SJSA1 (cell line): ENCODE data around the gene GLIPR2. TPM values are rescaled to one million over a fixed set of nuclear protein-coding genes. Genes with fewer than 3 reads are reported as not detected.
A peak's percentile ranks its signal among the peaks of the same experiment; 100 is the strongest.
"Not testable (repeated sequence)": the region's sequence is repeated elsewhere in the genome, so short reads cannot be mapped to it uniquely, and the experiment has no call there.

Experiments used
- DNase-seq, 2 experiments: peaks; one replicate each; pipeline ENCODE4 v3.0.0-alpha.2; 2015 to 2020; ENCODE audit warnings: low spot score in 2 of 2, low read depth in 1 of 2
- H3K27ac ChIP-seq: fragments of 250-450 bp; sonication (Bioruptor Pico); 2 replicates; pipeline ENCODE4 v1.5.1; 2020; ENCODE audit warnings: mild to moderate bottlenecking, moderate library complexity
- H3K27me3 ChIP-seq: fragments of 250-450 bp; sonication (Bioruptor Pico); replicated peaks from 2 replicates; pipeline ENCODE4 v1.5.1; 2020; ENCODE audit warnings: mild to moderate bottlenecking, moderate library complexity
- H3K36me3 ChIP-seq: fragments of 250-450 bp; sonication (Bioruptor Pico); 2 replicates; pipeline ENCODE4 v1.5.1; 2020; ENCODE audit warnings: mild to moderate bottlenecking
- H3K4me1 ChIP-seq: fragments of 250-450 bp; sonication (Bioruptor Pico); replicated peaks from 2 replicates; pipeline ENCODE4 v1.6.1; 2021; ENCODE audit warnings: mild to moderate bottlenecking
- H3K4me3 ChIP-seq: fragments of 250-450 bp; sonication (Bioruptor Pico); 2 replicates; pipeline ENCODE4 v1.5.1; 2020; ENCODE audit warnings: mild to moderate bottlenecking
- H3K9me3 ChIP-seq: fragments of 250-450 bp; sonication (Bioruptor Pico); replicated peaks from 2 replicates; pipeline ENCODE4 v1.5.1; 2020; ENCODE audit warnings: mild to moderate bottlenecking
- total RNA-seq: library from RNA; depleted of rRNA; stranded (reverse); fragments of >200 nt; shearing (Covaris generic); gene quantifications from 2 replicates; pipeline ENCODE4 v1.2.3, GENCODE V29; 2014

The GLIPR2 gene
- total RNA-seq, 1 experiment from 2014 or later = 37.3 TPM

DNA sequence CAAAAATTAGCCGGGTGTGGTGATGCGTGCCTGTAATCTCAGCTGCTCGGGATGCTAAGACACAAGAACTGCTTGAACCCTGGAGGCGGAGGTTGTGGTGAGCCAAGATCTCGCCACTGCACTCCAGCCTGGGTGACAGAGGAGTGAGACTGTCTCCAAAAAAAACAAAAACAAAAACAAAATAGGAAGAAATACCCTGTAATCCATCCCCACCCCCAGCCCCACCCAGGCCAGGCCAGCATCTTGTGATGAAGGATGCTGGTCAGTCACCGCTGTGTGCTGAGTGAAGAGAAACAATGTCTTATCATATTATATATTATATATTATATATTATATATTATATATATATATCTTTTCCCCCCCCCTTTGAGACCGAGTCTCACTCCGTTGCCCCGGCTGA lies 17.2 kb downstream of the GLIPR2 start:
- Histone ChIP-seq H3K4me3 (no peak overlapping the region), H3K9me3 (no peaks in the 10 kb centered on the region), H3K27ac (no peak overlapping the region), H3K36me3 (peaks cover 6% of the 10 kb centered on the region; the same call in 1 of the 2 replicates), H3K4me1 (peaks cover 22% of the 10 kb centered on the region), H3K27me3 (no peaks in the 10 kb centered on the region)
- no peak for DNase-seq

DNA sequence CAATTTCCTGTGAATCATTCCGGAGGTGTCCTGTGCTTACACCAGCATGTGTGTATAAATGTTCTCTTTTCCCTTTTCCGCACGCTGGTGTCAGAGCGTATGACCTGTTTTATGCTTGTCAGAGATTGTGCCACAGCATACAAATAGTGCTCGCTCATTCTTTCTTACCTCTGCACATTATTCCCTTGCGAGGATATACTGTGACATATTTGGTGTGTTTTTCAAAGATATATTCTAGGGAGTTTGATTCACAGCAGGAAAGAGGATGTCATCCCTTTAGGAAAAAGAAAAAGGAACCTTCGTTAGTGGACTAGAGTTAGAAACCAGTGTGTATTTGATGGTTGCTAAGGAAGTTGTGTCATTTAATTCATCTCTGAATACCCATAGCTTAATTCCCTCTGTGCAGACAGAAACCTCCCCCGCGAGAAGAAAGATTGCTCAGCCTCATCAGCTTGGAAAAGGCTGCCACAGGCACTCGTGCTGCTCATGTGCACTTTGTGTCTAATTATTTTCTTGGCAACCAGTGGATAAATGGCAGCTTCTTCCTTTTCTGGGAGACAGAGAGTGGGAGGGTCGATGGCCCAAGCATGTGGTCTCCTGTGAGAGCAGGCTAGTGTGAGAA lies 17.9 kb downstream of the GLIPR2 start:
- no peak for DNase-seq
- H3K4me1 ChIP-seq = peaks cover 15% of the 10 kb centered on the region
- H3K4me3 ChIP-seq = no peak overlapping the region
- H3K36me3 ChIP-seq = 0 out of 2 replicates have a peak, but pooled peaks cover 3% of the 10 kb centered on the region
- H3K9me3 ChIP-seq = no peaks in the 10 kb centered on the region
- H3K27me3 ChIP-seq = no peaks in the 10 kb centered on the region
- no peak overlapping the region for H3K27ac ChIP-seq

DNA sequence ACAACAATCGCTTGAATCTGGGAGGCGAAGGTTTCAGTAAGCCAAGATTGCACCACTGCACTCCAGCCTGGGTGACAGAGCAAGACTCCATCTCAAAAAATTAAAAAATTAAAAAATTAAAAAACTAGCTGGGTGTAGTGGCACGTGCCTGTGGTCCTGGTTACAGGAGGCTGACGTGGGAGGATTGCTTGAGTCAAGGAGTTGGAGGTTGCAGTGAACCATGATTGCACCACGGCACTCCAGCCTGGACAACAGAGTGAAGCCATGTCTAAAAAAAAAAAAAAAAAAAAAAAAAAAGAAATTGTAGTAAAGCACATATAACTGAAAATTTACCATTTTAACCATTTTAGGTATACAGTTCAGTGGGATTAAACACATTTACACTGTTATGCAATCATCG lies 19.6 kb downstream of the GLIPR2 start:
- Histone ChIP-seq H3K4me3 (no peak overlapping the region), H3K27ac (no peak overlapping the region), H3K9me3 (no peaks in the 10 kb centered on the region), H3K36me3 (0 out of 2 replicates have a peak, but pooled peaks cover 3% of the 10 kb centered on the region), H3K4me1 (peaks cover 12% of the 10 kb centered on the region), H3K27me3 (no peaks in the 10 kb centered on the region)
- DNase-seq = no peak

DNA sequence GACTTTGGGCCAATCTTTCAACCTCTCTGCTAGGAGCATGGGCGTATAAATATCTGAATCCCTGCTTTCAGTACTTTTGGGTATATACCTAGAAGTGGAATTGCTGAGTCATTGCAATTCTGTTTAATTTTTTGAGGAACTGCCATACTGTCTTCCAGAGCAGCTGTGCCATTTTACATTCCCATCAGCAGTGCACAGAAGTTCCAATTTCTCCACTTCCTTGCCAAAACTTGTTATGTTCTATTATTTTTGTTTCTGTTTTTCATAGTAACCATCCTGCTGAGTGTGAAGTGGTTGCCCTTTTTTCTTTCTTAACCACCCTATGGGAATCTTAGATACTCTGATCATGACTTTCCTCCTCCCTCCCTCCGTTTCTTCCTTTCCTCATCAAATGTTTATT lies 21.6 kb downstream of the GLIPR2 start:
- 0 out of 2 replicates have a peak, but pooled peaks cover 3% of the 10 kb centered on the region for H3K36me3 ChIP-seq
- no peaks in the 10 kb centered on the region for H3K27me3 ChIP-seq
- H3K4me1 ChIP-seq = peaks cover 4% of the 10 kb centered on the region
- no peak overlapping the region for H3K27ac ChIP-seq
- no peak overlapping the region for H3K4me3 ChIP-seq
- DNase-seq = no peak
- no peaks in the 10 kb centered on the region for H3K9me3 ChIP-seq

DNA sequence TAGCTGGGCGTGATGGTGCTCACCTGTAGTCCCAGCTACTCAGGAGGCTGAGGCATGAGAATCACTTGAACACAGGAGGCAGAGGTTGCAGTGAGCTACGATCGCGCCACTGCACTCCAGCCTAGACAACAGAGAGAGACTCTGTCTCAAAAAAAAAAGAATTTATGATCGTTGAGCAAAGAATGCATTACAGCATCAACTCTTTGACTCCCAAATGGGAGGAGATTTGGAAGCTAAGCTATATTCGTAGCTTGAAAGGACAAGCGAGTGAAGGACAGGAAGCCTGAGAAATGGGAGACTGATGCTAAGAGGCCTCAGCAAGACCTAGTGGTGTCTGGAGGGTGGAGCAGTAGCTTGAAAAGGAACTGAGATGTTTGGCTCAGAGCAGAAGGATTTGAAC lies 22.4 kb downstream of the GLIPR2 start:
- DNase-seq = no peak
- peaks cover 12% of the 10 kb centered on the region for H3K4me1 ChIP-seq

DNA sequence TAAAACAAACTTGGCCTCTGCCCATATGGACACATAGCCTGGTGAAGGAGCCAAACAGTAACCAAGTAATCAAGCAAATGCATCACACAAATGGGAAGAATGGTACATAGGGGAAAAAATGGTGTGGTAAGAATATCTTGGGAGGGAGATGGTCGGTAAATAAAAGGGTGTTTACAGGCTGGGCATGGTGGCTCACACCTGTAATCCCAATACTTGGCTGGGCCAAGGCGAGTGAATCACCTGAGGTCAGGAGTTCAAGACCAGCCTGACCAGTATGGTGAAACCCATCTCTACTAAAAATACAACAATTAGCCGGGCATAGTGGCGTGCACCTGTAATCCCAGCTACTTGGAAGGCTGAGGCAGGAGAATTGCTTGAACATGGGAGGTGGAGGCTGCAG lies 23.0 kb downstream of the GLIPR2 start:
- H3K9me3 ChIP-seq, H3K4me3 ChIP-seq, DNase-seq, H3K27ac ChIP-seq, H3K36me3 ChIP-seq, H3K27me3 ChIP-seq: not testable (repeated sequence)
- H3K4me1 ChIP-seq = peaks cover 12% of the 10 kb centered on the region

More for the DNA sequence above, 22.4 kb downstream of the GLIPR2 start:
- Histone ChIP-seq H3K36me3 (0 out of 2 replicates have a peak, but pooled peaks cover 3% of the 10 kb centered on the region), H3K4me3 (no peak overlapping the region), H3K9me3 (no peaks in the 10 kb centered on the region), H3K27ac (no peak overlapping the region), H3K27me3 (no peaks in the 10 kb centered on the region)

DNA sequence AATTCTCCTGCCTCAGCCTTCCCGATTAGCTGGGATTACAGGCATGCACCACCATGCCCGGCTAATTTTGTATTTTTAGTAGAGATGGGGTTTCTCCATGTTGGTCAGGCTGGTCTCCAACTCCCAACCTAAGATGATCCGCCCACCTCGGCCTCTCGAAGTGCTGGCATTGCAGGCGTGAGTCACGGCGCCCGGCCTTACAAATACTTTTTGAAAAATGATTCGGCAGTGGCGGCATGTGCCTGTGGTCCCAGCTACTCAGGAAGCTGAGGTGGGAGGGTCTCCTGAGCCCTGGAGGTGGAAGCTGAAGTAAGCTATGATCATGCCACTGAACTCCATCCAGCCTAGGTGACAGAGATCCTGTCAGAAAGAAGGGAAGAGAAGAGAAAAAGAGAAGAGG lies 23.6 kb downstream of the GLIPR2 start:
- H3K27me3 ChIP-seq, H3K4me3 ChIP-seq, H3K27ac ChIP-seq, H3K36me3 ChIP-seq, H3K9me3 ChIP-seq, DNase-seq: not testable (repeated sequence)
- H3K4me1 ChIP-seq = peaks cover 13% of the 10 kb centered on the region

DNA sequence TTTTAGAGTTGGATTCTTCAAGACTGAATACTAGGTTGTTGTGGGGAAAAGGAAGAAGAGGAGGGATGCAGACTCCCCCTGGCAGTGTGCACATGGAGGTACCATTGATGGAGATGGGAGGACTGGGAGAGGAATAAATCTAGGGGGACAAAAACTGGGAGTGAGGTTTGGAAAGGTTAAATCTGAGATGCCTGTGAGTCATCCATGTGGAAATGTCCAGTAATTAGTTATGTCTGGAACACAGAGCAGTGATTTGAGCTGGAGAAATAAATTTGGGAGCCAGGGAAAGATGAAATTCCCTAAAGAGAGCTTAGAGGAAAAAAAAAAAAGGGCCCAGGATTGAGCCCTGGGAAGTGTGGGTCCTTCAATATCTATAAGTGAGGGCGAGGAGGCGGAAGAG lies 24.7 kb downstream of the GLIPR2 start:
- H3K27ac ChIP-seq = no peak overlapping the region
- H3K4me3 ChIP-seq = no peak overlapping the region
- H3K9me3 ChIP-seq = no peaks in the 10 kb centered on the region
- DNase-seq = no peak
- H3K36me3 ChIP-seq = 0 out of 2 replicates have a peak, but pooled peaks cover 3% of the 10 kb centered on the region
- peaks cover 17% of the 10 kb centered on the region for H3K4me1 ChIP-seq
- H3K27me3 ChIP-seq = no peaks in the 10 kb centered on the region

DNA sequence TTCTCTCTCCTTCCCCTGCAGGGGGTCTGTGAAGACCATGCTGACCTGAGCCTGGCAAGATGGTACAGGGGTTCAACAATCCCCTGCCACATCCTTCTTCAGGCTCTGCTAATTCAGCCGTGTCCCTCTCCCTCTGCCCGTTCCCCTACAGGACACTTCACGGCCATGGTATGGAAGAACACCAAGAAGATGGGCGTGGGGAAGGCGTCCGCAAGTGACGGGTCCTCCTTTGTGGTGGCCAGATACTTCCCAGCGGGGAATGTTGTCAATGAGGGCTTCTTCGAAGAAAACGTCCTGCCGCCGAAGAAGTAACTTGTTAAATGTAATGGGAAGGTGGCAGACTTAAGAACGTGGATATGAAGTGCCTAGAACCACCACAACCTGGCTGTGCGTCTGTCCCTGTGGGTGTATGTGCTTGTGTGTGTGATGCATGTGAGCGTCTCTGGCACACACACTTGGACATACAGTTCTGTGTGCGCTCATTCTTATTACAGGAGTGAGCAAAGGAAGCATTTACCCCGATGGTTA lies 25.7 kb downstream of the GLIPR2 start:
- no peaks in the 10 kb centered on the region for H3K27me3 ChIP-seq
- H3K36me3 ChIP-seq = no peaks in the 10 kb centered on the region
- no peak overlapping the region for H3K4me3 ChIP-seq
- H3K4me1 ChIP-seq = peaks cover 17% of the 10 kb centered on the region
- H3K9me3 ChIP-seq = no peaks in the 10 kb centered on the region
- no peak for DNase-seq
- no peak overlapping the region for H3K27ac ChIP-seq

DNA sequence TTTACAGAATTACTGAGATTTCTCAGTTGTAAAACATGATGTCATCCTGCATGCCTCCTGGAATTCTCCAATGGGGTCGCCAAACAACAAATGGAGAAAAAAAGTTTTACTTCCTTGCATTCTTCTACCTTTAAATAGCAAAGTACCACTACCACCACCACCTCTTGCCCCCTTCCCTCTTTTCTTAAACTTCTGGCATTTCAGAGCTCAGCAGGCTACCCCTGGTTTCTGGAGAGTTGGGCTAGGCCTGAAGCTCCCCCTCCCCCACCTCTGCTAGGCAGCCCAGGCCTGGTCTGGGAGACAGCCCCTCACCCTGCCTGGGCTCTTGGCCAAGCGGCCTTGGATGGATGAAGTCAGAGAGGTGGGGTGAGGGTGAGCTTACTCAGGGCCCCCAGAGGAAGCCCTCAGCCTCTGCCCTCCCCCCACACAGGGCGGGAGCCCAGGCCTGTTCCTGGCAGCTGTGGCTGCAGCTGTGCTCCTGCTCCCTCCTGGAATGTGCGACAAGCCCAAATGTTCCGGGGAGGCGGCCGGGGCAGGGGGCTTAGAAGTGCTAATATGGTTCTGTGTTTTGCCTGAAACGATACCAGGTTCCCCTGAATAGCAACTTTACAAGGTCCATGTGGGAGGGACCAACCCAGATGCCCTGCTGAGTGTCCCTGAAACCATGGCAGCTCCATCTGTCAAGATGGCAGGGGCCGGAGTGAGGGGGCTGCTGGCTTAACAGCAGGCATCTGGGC lies 26.7 kb downstream of the GLIPR2 start:
- Histone ChIP-seq H3K9me3 (no peaks in the 10 kb centered on the region), H3K4me1 (peaks cover 17% of the 10 kb centered on the region), H3K4me3 (no peak overlapping the region), H3K36me3 (no peaks in the 10 kb centered on the region), H3K27ac (peak overlapping the region; percentile 48), H3K27me3 (no peaks in the 10 kb centered on the region)
- peak; percentile 47 to 49 for DNase-seq

DNA sequence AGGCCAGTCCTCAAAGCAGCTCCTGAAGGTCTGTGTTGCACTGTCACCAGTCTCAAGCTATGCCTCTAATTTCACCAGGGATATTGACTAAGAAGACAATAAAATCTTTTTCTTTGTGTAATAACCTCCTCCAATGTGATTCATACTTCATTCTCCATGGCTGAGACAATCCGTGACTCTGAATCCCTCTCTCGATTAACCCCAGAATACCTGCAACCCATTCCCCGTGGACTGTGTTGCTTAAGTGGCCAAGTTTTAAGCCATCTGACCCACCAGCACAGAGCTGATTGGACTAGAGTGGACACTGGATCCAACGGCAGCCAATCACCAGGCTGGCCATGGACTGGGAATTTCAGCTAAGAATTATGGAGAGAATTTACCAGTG lies 27.2 kb downstream of the GLIPR2 start:
- H3K36me3 ChIP-seq = no peaks in the 10 kb centered on the region
- H3K27ac ChIP-seq = no peak overlapping the region; the same call in 1 of the 2 replicates
- peaks cover 17% of the 10 kb centered on the region for H3K4me1 ChIP-seq
- no peaks in the 10 kb centered on the region for H3K9me3 ChIP-seq
- H3K27me3 ChIP-seq = no peaks in the 10 kb centered on the region
- DNase-seq = no peak
- no peak overlapping the region for H3K4me3 ChIP-seq

DNA sequence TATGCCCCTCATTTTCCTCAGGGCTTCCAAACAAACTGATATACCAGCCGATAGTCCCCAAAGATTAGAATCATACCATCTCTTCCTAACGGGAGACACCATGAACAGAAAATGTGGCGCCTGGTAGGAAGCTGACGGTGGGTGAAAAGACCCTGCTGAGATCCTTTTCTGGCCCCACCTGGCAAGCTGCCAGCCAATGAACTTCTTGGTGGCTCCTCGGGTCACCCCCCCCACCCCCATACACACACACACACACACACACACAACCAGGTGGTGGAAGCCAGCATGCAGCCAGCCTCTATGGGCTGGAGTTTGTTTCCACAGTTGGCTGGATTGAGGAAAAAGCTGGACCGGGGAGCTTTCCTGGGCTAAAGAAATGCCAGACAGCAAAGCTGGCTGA lies 27.8 kb downstream of the GLIPR2 start:
- peaks cover 17% of the 10 kb centered on the region for H3K4me1 ChIP-seq
- H3K27me3 ChIP-seq = no peaks in the 10 kb centered on the region
- no peaks in the 10 kb centered on the region for H3K9me3 ChIP-seq
- no peak overlapping the region for H3K27ac ChIP-seq
- H3K4me3 ChIP-seq = no peak overlapping the region
- DNase-seq = no peak
- H3K36me3 ChIP-seq = no peaks in the 10 kb centered on the region

DNA sequence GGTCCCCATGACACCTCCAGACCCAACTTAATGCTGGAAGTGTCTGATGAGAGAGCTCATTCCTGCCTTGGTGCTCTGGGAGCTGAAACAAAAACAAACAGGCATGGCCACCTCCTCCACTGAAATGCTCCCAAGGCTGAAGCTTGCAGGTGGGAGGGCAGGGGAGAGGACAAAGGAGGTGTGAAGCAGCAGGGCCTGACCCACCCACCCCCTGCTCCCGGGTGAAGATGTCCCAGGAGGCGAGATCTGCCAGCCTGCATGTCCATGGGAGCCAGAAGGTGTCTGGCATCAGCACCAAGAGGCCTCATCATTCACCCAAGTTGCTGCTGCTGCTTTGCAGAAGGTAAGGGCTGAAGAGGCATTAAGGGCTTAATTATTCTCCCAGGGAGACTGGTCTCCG lies 28.5 kb downstream of the GLIPR2 start:
- Histone ChIP-seq H3K27me3 (no peaks in the 10 kb centered on the region), H3K27ac (no peak overlapping the region), H3K9me3 (no peaks in the 10 kb centered on the region), H3K4me3 (no peak overlapping the region), H3K4me1 (peaks cover 17% of the 10 kb centered on the region), H3K36me3 (no peaks in the 10 kb centered on the region)
- no peak for DNase-seq

DNA sequence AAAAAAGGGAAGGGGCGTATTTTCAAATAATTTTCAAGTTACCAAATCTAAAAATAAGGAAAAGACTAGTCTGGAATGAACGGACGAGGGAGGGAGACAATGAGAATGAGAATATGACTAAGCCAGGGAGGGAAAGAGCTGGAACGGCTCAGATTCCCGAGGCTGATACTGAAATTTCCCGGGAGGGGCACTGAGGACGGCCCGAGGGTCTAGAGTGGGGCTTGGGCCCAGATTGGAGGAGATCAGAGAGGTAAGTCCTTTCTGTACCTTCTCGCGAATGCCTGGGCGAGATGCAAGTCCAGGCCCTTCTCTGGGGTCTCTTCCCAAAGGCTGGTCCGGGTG lies 29.3 kb downstream of the GLIPR2 start:
- peaks cover 17% of the 10 kb centered on the region for H3K4me1 ChIP-seq
- H3K4me3 ChIP-seq = peak overlapping the region; percentile 44
- H3K27me3 ChIP-seq = no peaks in the 10 kb centered on the region
- no peak for DNase-seq
- peak overlapping the region; percentile 58 for H3K27ac ChIP-seq
- H3K9me3 ChIP-seq = no peaks in the 10 kb centered on the region
- no peaks in the 10 kb centered on the region for H3K36me3 ChIP-seq
